GM12891 (cell line): ENCODE results near the gene FLT3LG.

Source experiments
- PAX5 ChIP-seq: IDR thresholded peaks from 2 replicates; pipeline ENCODE4 v1.6.1; 2011; ENCODE audit warnings: low read length, moderate library complexity, mild to moderate bottlenecking; ENCODE audit not compliant: insufficient read depth, severe bottlenecking
- POLR2A ChIP-seq: IDR thresholded peaks from 2 replicates; pipeline ENCODE4 v1.6.1; 2011; ENCODE audit warnings: low read depth, low read length, control low read depth
- POLR2AphosphoS5 ChIP-seq: IDR thresholded peaks from 2 replicates; pipeline ENCODE4 v1.6.1; 2011; ENCODE audit warnings: low read depth, low read length, control low read depth

GRCh38 chr19:49459388-49459787 lies 14.6 kb upstream of the FLT3LG start:
- TF ChIP-seq PAX5 (no peak), POLR2A (no peak), POLR2AphosphoS5 (no peak)
